Body of pancreas (tissue), 4 donors: ENCODE data around the gene TARBP1. TPM values are rescaled to one million over a fixed set of nuclear protein-coding genes. Genes with fewer than 3 reads are reported as not detected.

Experiments
- ATAC-seq: fragments of 150-250 bp; one replicate; pipeline ENCODE4 v1.9.1; 2016
- DNase-seq, 4 donors: peaks; one replicate each; pipeline ENCODE4 v3.0.0-alpha.2; 2019
- H3K27ac ChIP-seq, 4 donors: fragments of 200-600 bp; sonication (generic); 1 replicate in 3 of 4; 2 replicates in 1 of 4; pipeline versions ENCODE4 v1.5.1 to v1.6.1; 2016 to 2019; ENCODE audit warnings: mild to moderate bottlenecking in 1 of 4, mixed read lengths in 1 of 4, moderate library complexity in 1 of 4
- H3K27me3 ChIP-seq, 2 donors: fragments of 200-600 bp; sonication (generic); one replicate each; pipeline ENCODE4 v1.6.0; 2016; ENCODE audit warnings: mild to moderate bottlenecking in 1 of 2
- H3K36me3 ChIP-seq, 2 donors: fragments of 200-600 bp; sonication (generic); replicated peaks in 1 of 2; 2 replicates each; pipeline ENCODE4 v1.5.1; 2016; ENCODE audit warnings: low read depth in 2 of 2; ENCODE audit not compliant: insufficient read depth in 1 of 2
- H3K4me1 ChIP-seq: fragments of 200-600 bp; sonication (generic); one replicate; pipeline ENCODE4 v1.6.0; 2016
- H3K4me3 ChIP-seq, 2 donors: fragments of 200-600 bp; sonication (generic); 1 replicate in 1 of 2; 2 replicates in 1 of 2; pipeline ENCODE4 v1.5.1; 2016 to 2019
- H3K9me3 ChIP-seq, 3 donors: fragments of 200-600 bp; sonication (generic); 1 replicate in 2 of 3; 2 replicates in 1 of 3; pipeline ENCODE4 v1.5.1; 2016
- CTCF ChIP-seq, 7 experiments: fragments of 450-650 bp in 4 of 7; fragments of 200-600 bp in 3 of 7; sonication (generic) in 3 of 7; IDR thresholded peaks; one replicate each; pipeline ENCODE4 v1.5.1; 2016 to 2019; ENCODE audit warnings: antibody characterized with exemption in 7 of 7
- POLR2A ChIP-seq, 3 donors: fragments of 450-650 bp; IDR thresholded peaks; one replicate each; pipeline ENCODE4 v1.6.1; 2016; ENCODE audit warnings: antibody characterized with exemption in 3 of 3, mild to moderate bottlenecking in 2 of 3
- WGBS, 2 donors: methylation state at CpG; one replicate each; pipeline ENCODE4 v1.1.5; 2017; 5-methylcytosine and 5-hydroxymethylcytosine counted together
- intact Hi-C: fragments of 100-400 bp; cut with DNase I; formaldehyde crosslinking; loops from one replicate; pipeline ENCODE4 v1.15.1; 2023
- total RNA-seq, 2 donors: library from RNA; depleted of rRNA; stranded (reverse); fragments of >200 nt; gene quantifications; one replicate each; pipeline ENCODE4 v1.1.0, GENCODE V29; 2016

The TARBP1 gene
- total RNA-seq, 2 donors from 2014 or later: 30.6 to 32.0 TPM

DNA sequence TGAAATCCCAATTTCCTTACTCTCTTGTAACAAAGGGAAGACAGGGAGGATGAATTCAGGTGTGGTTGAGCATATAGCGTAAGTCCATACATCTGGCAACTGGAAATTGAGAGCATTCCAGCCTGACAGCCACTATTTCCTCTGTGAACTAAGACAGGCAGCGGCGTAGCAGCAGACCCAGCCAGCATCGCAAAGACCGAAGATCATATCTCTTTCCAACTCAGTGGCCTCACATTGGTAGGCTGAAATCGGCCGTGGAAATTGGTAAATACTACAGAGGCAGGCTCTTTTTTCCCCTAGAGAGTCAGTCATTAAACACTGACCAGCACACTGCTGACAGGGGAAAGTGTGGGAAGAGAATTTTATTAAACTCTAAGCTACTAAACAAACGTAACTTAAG lies 43.4 kb downstream of the TARBP1 start:
- Histone ChIP-seq H3K27ac (no peak overlapping the region), H3K4me1 (peaks cover 10% of the 10 kb centered on the region), H3K27me3 (no peaks in the 10 kb centered on the region), H3K9me3 (no peaks in the 10 kb centered on the region), H3K36me3 (peaks cover 0 to 4% of the 10 kb centered on the region in 2 donors), H3K4me3 (no peak overlapping the region)
- TF ChIP-seq CTCF (IDR thresholded peaks at IDR 0.05) (no peak), POLR2A (IDR thresholded peaks at IDR 0.05) (no peak)
- 76 to 82% methylated on average over 8 of the region's 8 CpGs for WGBS, 2 donors
- peak in 1 of 4 donors; percentile 4 for DNase-seq
- intact Hi-C loops: no loop called here
- ATAC-seq: no peak

- Histone ChIP-seq H3K9me3 (no peaks in the 10 kb centered on the region), H3K27ac (no peak overlapping the region), H3K4me1 (peaks cover 13% of the 10 kb centered on the region), H3K4me3 (no peak overlapping the region), H3K36me3 (peaks cover 0 to 4% of the 10 kb centered on the region in 2 donors), H3K27me3 (no peaks in the 10 kb centered on the region)
- 88 to 93% methylated on average over 2 of the region's 2 CpGs for WGBS, 2 donors
- no peak for ATAC-seq
- DNase-seq: no peak
- intact Hi-C loops: no loop called here
- no peak for TF ChIP-seq POLR2A (IDR thresholded peaks at IDR 0.05)
- TF ChIP-seq CTCF (IDR thresholded peaks at IDR 0.05): no peak
Observed at GRCh38 chr1:234434706-234435105, 44.3 kb downstream of the TARBP1 start.

- 78 to 100% methylated on average over 1 of the region's 1 CpG for WGBS, 2 donors
- Histone ChIP-seq H3K9me3 (no peaks in the 10 kb centered on the region), H3K27ac (no peak overlapping the region), H3K27me3 (no peaks in the 10 kb centered on the region), H3K36me3 (peaks cover 0 to 4% of the 10 kb centered on the region in 2 donors), H3K4me3 (no peak overlapping the region), H3K4me1 (peaks cover 18% of the 10 kb centered on the region)
- DNase-seq (no peak), ATAC-seq (no peak)
- intact Hi-C loops: no loop called here
- TF ChIP-seq POLR2A (IDR thresholded peaks at IDR 0.05) (no peak), CTCF (IDR thresholded peaks at IDR 0.05) (no peak)
Observed at GRCh38 chr1:234433563-234434285, 45.3 kb downstream of the TARBP1 start.

DNA sequence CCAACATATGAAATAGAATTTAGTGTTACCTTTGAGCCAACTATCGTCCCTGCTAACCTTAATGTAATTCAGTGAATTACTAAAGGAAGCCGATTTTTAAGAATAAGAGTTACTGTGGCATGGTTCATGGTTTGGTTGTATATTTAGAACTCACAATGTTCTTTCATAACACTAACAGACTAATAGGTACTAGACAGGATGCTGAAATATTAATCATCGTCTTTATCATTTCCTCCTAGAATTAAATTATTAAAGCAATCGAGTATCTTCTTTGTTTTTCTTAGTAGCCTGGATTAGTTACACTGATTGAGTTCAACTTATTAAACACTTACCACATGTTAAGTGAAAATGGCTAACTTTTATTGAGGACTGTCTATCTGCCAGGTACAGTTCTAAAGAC lies 47.7 kb downstream of the TARBP1 start:
- 90 to 91% methylated on average over 4 of the region's 4 CpGs for WGBS, 2 donors
- Histone ChIP-seq H3K9me3 (no peaks in the 10 kb centered on the region), H3K27ac (no peak overlapping the region), H3K4me1 (peaks cover 8% of the 10 kb centered on the region), H3K36me3 (peaks cover 0 to 10% of the 10 kb centered on the region in 2 donors), H3K27me3 (no peaks in the 10 kb centered on the region), H3K4me3 (no peak overlapping the region)
- ATAC-seq (no peak), DNase-seq (no peak)
- TF ChIP-seq CTCF (IDR thresholded peaks at IDR 0.05) (no peak), POLR2A (IDR thresholded peaks at IDR 0.05) (no peak)
- intact Hi-C loops: no loop called here

DNA sequence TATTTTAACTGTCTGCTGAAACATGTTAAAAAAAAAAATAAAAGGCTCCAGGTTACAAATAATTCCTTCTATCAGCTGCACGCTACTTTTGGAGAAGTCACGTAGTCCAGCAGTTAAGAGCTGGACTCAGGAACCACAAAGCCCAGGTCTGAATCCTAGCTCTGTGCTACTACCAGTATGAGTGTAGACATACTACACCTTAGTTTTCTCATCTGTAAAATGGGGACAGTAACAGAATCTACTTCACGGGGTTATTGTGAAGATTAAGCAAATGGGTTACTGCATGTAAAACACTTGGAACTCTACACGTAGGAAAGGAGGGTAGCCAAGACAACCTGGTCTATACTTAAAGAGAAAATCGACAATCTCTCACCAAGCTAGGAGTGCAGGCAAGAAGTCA lies 48.3 kb downstream of the TARBP1 start:
- WGBS, 2 donors: 93% methylated on average over 5 of the region's 5 CpGs
- ATAC-seq (no peak), DNase-seq (no peak)
- H3K9me3 ChIP-seq: no peaks in the 10 kb centered on the region
- intact Hi-C loops: no loop called here
- no peak overlapping the region for H3K4me3 ChIP-seq
- TF ChIP-seq POLR2A (IDR thresholded peaks at IDR 0.05): no peak
- no peak for TF ChIP-seq CTCF (IDR thresholded peaks at IDR 0.05)
- peaks cover 8% of the 10 kb centered on the region for H3K4me1 ChIP-seq
- no peak overlapping the region for H3K27ac ChIP-seq
- H3K27me3 ChIP-seq: no peaks in the 10 kb centered on the region
- peaks cover 0 to 12% of the 10 kb centered on the region in 2 donors for H3K36me3 ChIP-seq
